Right lobe of liver (tissue), 6 donors: ENCODE measurements around the gene TMEM147. TPM values are rescaled to one million over a fixed set of nuclear protein-coding genes. Genes with fewer than 3 reads are reported as not detected.
A peak's percentile ranks its signal among the peaks of the same experiment; 100 is the strongest.

Experiments
- ATAC-seq, 4 donors: fragments of 200-7000 bp; cut with Tn5 transposase; one replicate each; pipeline ENCODE4 v1.9.1; 2020; ENCODE audit warnings: mild to moderate bottlenecking in 4 of 4, moderate library complexity in 4 of 4
- DNase-seq, 3 donors: peaks; one replicate each; pipeline ENCODE4 v3.0.0-alpha.2; 2020
- H3K27ac ChIP-seq, 3 donors: fragments of 200-600 bp; one replicate each; pipeline ENCODE4 v1.8.0; 2022
- H3K27me3 ChIP-seq, 2 donors: fragments of 200-600 bp; one replicate each; pipeline ENCODE4 v1.8.0; 2022
- H3K36me3 ChIP-seq, 4 donors: fragments of 200-600 bp; sonication (generic) in 1 of 4; one replicate each; pipeline versions ENCODE4 v1.5.1 to v1.8.0; 2017 to 2022; ENCODE audit warnings: control low read depth in 1 of 4
- H3K4me1 ChIP-seq, 4 donors: fragments of 200-600 bp; sonication (generic) in 1 of 4; one replicate each; pipeline versions ENCODE4 v1.5.1 to v1.8.0; 2017 to 2022; ENCODE audit warnings: control low read depth in 1 of 4
- H3K4me3 ChIP-seq, 3 donors: fragments of 200-600 bp; one replicate each; pipeline ENCODE4 v1.8.0; 2022
- H3K9me3 ChIP-seq, 4 donors: fragments of 200-600 bp; sonication (generic) in 1 of 4; one replicate each; pipeline versions ENCODE4 v1.5.1 to v1.8.0; 2017 to 2022; ENCODE audit warnings: control low read depth in 1 of 4
- POLR2A ChIP-seq: fragments of 450-650 bp; IDR thresholded peaks from one replicate; pipeline ENCODE4 v1.6.1; 2017; ENCODE audit warnings: antibody characterized with exemption, mild to moderate bottlenecking
- WGBS: methylation state at CpG from one replicate; pipeline ENCODE4 v1.1.6; 2018; ENCODE audit warnings: low coverage, low lambda C conversion rate; ENCODE audit not compliant: insufficient coverage; ENCODE audit errors: missing lambda C conversion rate; 5-methylcytosine and 5-hydroxymethylcytosine counted together
- intact Hi-C, 2 donors: fragments of 100-400 bp; cut with DNase I; formaldehyde crosslinking; loops; one replicate each; pipeline versions ENCODE4 v1.11.2 to v1.14.1; 2022
- total RNA-seq, 6 experiments: library from RNA; depleted of rRNA in 2 of 6; stranded (reverse); fragments of >200 nt in 2 of 6; fragmentation: NEBNext Ultra II Directional in 3 of 6; extraction: Animal tissue kit (Norgen Biotek cat#: 25700) in 3 of 6; gene quantifications; one replicate each; pipeline versions ENCODE4 v1.1.0 to v1.2.4, GENCODE V29; 2016 to 2023
- TF ChIP-seq, protein P1 (sequence below), 4 donors: fragments of 200-600 bp in 3 of 4; fragments of 450-650 bp in 1 of 4; IDR thresholded peaks; one replicate each; pipeline versions ENCODE4 v1.5.1 to v1.8.0; 2016 to 2022; ENCODE audit warnings: antibody characterized with exemption in 4 of 4, mild to moderate bottlenecking in 2 of 4
- donor health status: DM: no; HTN: yes; CAD: no.
- donor health status: DM: no; HTN: no; CAD: no.
- donor health status: DM: no; HTN: no; CAD: no.
- donor health status: DM: no; HTN: yes; CAD: no.
- donor health status: DM: no; HTN: yes; CAD: no.

TMEM147 gene
- total RNA-seq, 6 experiments from 2014 or later = 29.4 to 65.7 (median 36.2) TPM

GRCh38 chr19:35511337-35511736 lies 34.1 kb upstream of the TMEM147 start:
- intact Hi-C loops = no loop called here
- TF ChIP-seq, protein P1, sequence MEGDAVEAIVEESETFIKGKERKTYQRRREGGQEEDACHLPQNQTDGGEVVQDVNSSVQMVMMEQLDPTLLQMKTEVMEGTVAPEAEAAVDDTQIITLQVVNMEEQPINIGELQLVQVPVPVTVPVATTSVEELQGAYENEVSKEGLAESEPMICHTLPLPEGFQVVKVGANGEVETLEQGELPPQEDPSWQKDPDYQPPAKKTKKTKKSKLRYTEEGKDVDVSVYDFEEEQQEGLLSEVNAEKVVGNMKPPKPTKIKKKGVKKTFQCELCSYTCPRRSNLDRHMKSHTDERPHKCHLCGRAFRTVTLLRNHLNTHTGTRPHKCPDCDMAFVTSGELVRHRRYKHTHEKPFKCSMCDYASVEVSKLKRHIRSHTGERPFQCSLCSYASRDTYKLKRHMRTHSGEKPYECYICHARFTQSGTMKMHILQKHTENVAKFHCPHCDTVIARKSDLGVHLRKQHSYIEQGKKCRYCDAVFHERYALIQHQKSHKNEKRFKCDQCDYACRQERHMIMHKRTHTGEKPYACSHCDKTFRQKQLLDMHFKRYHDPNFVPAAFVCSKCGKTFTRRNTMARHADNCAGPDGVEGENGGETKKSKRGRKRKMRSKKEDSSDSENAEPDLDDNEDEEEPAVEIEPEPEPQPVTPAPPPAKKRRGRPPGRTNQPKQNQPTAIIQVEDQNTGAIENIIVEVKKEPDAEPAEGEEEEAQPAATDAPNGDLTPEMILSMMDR (IDR thresholded peaks at IDR 0.05) = no peak
- no peak for TF ChIP-seq POLR2A
- Histone ChIP-seq H3K27me3 (no peaks in the 10 kb centered on the region), H3K4me3 (no peak overlapping the region), H3K4me1 (peaks cover 0 to 10% (median 0%) of the 10 kb centered on the region in 4 donors), H3K27ac (no peak overlapping the region), H3K36me3 (no peaks in the 10 kb centered on the region), H3K9me3 (no peaks in the 10 kb centered on the region)
- DNase-seq (no peak), ATAC-seq (no peak)
- no CpG with 5 or more reads among the region's 7 CpGs for WGBS

DNA sequence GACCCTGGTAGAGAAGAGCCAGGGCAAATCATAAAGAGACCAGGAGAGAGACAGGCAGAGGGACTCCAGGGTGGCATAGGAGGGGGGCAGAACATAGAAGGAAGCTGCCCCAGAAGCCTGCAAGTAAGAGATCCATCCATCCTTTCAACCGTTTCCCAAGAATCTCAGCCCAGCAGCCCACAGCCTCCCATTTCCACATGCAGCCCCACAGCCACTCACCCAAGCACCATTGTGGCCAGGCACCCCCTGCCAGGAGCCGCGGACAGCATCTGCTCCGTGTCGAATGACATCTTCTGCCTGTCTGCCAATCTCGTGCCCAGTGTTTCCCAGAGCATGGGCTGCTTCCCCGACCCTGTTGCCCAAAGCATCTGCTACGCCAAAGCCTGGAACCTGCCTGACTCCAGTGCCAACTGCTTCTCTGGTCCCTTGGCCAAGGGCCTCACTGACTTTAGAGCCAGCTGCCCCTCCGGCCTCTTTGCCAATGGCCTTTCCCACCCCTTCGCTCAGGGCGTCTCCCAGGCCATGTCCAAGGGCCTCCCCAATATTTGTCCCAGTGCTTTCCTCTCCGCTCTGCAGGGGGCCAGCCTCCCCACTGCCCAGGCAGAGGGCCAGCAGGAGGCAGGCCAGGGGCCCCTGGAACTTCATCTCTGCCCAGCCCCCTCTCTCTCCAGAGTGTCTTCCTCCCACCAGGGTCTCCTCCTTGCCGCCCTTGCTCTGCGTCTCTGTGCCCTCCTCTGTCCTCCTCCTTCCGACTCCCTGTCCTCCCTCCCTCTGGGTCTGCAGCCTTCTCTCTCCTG lies 32.4 kb upstream of the TMEM147 start:
- TF ChIP-seq POLR2A = no peak
- TF ChIP-seq, protein P1 (IDR thresholded peaks at IDR 0.05) = no peak
- Histone ChIP-seq H3K4me1 (peaks cover 0 to 10% (median 0%) of the 10 kb centered on the region in 4 donors), H3K4me3 (no peak overlapping the region), H3K27ac (no peak overlapping the region), H3K36me3 (no peaks in the 10 kb centered on the region), H3K27me3 (no peaks in the 10 kb centered on the region), H3K9me3 (no peaks in the 10 kb centered on the region)
- no peak for DNase-seq
- no peak for ATAC-seq
- intact Hi-C loops = no loop called here
- 60% methylated on average over 3 of the region's 15 CpGs for WGBS

DNA sequence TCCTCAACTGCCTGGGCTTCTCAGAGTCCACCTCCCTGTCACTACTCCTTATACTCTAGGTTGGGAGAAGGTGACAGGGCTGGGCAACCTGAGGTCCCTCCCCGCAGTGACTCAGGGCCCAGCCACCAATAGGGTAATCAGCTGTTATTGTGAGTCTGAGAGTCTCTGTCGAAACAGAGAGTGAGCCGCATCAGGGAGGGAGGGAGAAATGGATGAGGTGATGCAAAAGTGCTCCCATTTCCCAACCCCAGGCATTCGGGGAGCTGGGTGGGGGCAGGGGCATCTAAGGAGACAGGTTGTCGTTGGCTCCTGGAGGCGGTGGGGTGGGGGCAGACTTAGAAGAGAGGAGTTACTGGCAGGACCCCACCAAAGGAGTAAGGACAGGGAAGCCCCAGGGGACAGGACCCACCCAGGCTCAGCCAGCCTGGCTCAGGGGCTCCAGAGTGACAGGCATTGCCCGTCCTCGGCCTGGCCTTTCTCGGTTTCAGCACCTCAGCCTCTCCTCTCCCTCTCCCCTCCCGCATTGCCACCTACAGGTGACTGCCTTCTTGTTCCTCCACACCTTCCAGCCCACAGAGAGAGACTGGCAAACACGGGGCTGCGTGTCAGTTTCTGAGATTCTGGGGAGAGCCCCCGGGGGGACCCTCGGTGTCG lies 31.7 kb upstream of the TMEM147 start, which contains the start of gene DMKN:
TSS of gene DMKN (minus strand) at position 22 of the 654 bp plus-strand sequence. CDS start 174 bp downstream, outside the sequence.
- no peak for TF ChIP-seq POLR2A
- TF ChIP-seq, protein P1 (IDR thresholded peaks at IDR 0.05) = no peak
- Histone ChIP-seq H3K4me3 (no peak within 1 kb of the TSS), H3K9me3 (no peaks in the 10 kb centered on the region), H3K27ac (no peak within 1 kb of the TSS), H3K36me3 (no peaks in the 10 kb centered on the region), H3K27me3 (no peaks in the 10 kb centered on the region), H3K4me1 (peaks cover 0 to 10% (median 0%) of the 10 kb centered on the region in 4 donors)
- DNase-seq (no peak), ATAC-seq (no peak)
- intact Hi-C loops = no loop called here
- 34% methylated on average over 11 of the region's 15 CpGs for WGBS

- peaks cover 0 to 10% (median 0%) of the 10 kb centered on the region in 4 donors for H3K4me1 ChIP-seq
- H3K4me3 ChIP-seq = no peak overlapping the region
- no peak for DNase-seq
- no peak overlapping the region for H3K27ac ChIP-seq
- no peaks in the 10 kb centered on the region for H3K9me3 ChIP-seq
- TF ChIP-seq, protein P1 (IDR thresholded peaks at IDR 0.05) = no peak
- no peak for TF ChIP-seq POLR2A
- no CpG with 5 or more reads among the region's 20 CpGs for WGBS
- no peaks in the 10 kb centered on the region for H3K27me3 ChIP-seq
- ATAC-seq = peak in 2 of 4 donors; percentile 17 to 22
- no peaks in the 10 kb centered on the region for H3K36me3 ChIP-seq
- intact Hi-C loops = no loop called here
Measured at GRCh38 chr19:35514282-35514809, 31.1 kb upstream of the TMEM147 start.
